IPS DF 6.9 (cell line): ENCODE data around the gene AGGF1.
"Not testable (repeated sequence)": the region's sequence is repeated elsewhere in the genome, so short reads cannot be mapped to it uniquely, and the experiment has no call there.

Source experiments
- DNase-seq: peaks from one replicate; pipeline ENCODE4 v3.0.0-alpha.2; 2013; ENCODE audit warnings: low read depth, low spot score
- H3K27ac ChIP-seq: one replicate; pipeline ENCODE4 v1.5.1; 2013; ENCODE audit warnings: low read length, control low read depth
- H3K27me3 ChIP-seq: 2 replicates; pipeline ENCODE4 v1.6.1; 2013; ENCODE audit warnings: mild to moderate bottlenecking, low read length; ENCODE audit not compliant: control insufficient read depth, insufficient read depth
- H3K36me3 ChIP-seq: 2 replicates; pipeline ENCODE4 v1.6.1; 2013; ENCODE audit warnings: low read length; ENCODE audit not compliant: control insufficient read depth, insufficient read depth
- H3K4me1 ChIP-seq: 2 replicates; pipeline ENCODE4 v1.6.1; 2013; ENCODE audit warnings: low read length; ENCODE audit not compliant: control insufficient read depth, insufficient read depth
- H3K4me3 ChIP-seq: 2 replicates; pipeline ENCODE4 v1.5.1; 2013; ENCODE audit warnings: mild to moderate bottlenecking, low read length
- H3K9me3 ChIP-seq: 2 replicates; pipeline ENCODE4 v1.6.1; 2013; ENCODE audit warnings: low read length, inconsistent platforms; ENCODE audit not compliant: control insufficient read depth, insufficient read depth
- WGBS: extraction: QIAGEN DNeasy Blood & Tissue Kit; methylation state at CpG from one replicate; pipeline ENCODE4 v1.1.7; 2013; ENCODE audit warnings: mixed read lengths, missing lambda C conversion rate; ENCODE audit not compliant: insufficient read length, insufficient coverage; 5-methylcytosine and 5-hydroxymethylcytosine counted together

AGGF1 gene, protein sequence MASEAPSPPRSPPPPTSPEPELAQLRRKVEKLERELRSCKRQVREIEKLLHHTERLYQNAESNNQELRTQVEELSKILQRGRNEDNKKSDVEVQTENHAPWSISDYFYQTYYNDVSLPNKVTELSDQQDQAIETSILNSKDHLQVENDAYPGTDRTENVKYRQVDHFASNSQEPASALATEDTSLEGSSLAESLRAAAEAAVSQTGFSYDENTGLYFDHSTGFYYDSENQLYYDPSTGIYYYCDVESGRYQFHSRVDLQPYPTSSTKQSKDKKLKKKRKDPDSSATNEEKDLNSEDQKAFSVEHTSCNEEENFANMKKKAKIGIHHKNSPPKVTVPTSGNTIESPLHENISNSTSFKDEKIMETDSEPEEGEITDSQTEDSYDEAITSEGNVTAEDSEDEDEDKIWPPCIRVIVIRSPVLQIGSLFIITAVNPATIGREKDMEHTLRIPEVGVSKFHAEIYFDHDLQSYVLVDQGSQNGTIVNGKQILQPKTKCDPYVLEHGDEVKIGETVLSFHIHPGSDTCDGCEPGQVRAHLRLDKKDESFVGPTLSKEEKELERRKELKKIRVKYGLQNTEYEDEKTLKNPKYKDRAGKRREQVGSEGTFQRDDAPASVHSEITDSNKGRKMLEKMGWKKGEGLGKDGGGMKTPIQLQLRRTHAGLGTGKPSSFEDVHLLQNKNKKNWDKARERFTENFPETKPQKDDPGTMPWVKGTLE

DNA sequence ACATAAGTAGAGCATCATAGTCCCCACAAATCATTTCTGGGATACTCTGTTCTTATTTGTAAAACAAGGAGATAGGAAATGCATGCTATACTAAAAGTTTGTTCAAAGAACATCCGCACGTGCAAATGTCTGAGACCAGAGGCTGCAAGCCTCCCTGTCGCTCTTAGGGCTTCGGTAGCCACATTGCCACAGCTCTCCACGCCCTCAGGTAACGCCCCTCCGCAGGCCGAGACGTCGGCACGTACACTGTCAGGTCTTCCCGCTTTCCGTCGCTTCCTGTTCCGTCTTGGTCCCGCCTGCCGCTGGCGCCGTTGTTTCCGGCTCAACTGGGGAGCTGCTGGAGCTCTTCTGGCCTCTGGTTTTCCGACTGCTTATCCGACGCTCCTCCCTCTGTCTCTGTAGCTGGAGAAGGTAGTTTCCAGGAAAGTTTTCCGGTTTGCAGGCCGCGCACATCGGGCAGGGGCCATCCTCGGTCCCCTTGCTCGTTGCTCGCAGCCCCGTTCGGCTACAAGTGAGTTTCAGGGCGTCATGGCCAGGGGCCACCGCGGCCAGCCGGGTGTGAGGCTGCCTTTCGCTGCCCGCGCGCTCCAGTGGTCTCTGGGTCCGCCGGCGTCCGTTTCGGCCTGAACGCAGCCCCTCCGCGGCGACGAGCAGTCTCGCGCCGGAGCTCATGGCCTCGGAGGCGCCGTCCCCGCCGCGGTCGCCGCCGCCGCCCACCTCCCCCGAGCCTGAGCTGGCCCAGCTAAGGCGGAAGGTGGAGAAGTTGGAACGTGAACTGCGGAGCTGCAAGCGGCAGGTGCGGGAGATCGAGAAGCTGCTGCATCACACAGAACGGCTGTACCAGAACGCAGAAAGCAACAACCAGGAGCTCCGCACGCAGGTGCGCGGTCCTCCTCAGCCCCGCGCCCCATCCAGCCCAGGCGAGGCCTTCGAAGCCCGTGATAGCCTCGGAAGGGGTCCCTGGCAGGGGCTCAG lies at the start of gene AGGF1:
AGGF1 (plus strand) TSS at position 308 of the 975 bp plus-strand sequence; CDS start at position 671, 363 bp downstream.
- Histone ChIP-seq H3K36me3 (no peaks in the 10 kb centered on the region), H3K4me1 (no peaks in the 10 kb centered on the region), H3K27me3 (no peaks in the 10 kb centered on the region), H3K9me3 (no peaks in the 10 kb centered on the region), H3K27ac (no peak within 1 kb of the TSS), H3K4me3 (peak within 1 kb of the TSS; percentile 80)
- DNase-seq, result peak; percentile 88
- WGBS, result no CpG with 5 or more reads among the region's 82 CpGs

DNA sequence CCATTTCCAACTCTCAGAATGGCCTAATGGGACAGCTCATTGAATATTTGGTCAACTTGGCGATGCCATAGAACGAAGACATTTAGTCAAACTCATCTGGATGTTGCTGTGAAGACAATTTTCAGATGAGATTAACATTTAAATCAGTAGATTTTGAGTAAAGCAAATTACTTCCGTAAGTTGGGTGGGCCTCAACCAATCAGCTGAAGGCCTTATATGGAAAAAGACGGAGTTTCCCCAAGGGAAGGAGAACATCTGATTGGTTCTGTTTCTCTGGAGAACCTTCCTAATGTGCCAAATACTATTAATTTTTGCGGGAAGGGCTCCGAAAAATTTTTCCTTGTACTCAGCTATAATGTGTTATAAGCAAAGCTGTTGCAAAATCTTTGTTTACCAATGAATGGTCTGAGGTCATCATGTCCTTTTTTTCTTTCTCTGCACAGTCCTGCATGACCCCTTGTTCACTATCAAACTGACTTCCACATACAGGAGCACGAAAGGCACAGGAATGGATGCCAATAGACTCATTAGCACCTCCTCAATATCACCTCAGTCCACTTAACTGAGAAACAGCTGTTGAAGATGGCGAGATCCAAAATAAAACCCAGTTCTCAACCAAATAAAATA lies 49.6 kb upstream of the AGGF1 start:
- Histone ChIP-seq H3K36me3 (no peaks in the 10 kb centered on the region), H3K27ac (no peak overlapping the region), H3K4me3 (no peak overlapping the region), H3K27me3 (no peaks in the 10 kb centered on the region), H3K9me3 (no peaks in the 10 kb centered on the region), H3K4me1 (no peaks in the 10 kb centered on the region)
- DNase-seq, result no peak
- no CpG with 5 or more reads among the region's 8 CpGs for WGBS

DNA sequence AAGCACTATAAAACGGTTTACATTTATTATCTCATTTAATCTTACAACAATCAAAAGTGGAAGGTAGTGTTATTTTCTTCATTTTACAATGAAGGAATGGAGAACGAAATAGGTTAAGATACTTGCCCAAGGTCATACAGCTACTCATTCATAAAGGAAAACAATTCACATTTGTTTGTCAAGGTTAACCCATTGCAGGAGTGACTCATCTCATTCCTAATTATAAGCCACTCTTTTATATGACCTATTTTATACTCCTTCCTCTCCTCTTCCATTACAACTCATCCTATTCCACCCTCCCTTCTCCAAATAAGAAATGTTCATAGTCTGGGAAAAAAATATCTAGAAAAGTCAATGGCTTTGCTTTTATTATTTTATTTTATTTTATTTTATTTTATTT lies 47.8 kb upstream of the AGGF1 start:
- H3K4me3 ChIP-seq, result no peak overlapping the region
- no peak for DNase-seq
- no peaks in the 10 kb centered on the region for H3K27me3 ChIP-seq
- no peaks in the 10 kb centered on the region for H3K36me3 ChIP-seq
- WGBS, result no CpG with 5 or more reads among the region's 2 CpGs
- no peaks in the 10 kb centered on the region for H3K9me3 ChIP-seq
- H3K4me1 ChIP-seq, result no peaks in the 10 kb centered on the region
- H3K27ac ChIP-seq, result no peak overlapping the region

DNA sequence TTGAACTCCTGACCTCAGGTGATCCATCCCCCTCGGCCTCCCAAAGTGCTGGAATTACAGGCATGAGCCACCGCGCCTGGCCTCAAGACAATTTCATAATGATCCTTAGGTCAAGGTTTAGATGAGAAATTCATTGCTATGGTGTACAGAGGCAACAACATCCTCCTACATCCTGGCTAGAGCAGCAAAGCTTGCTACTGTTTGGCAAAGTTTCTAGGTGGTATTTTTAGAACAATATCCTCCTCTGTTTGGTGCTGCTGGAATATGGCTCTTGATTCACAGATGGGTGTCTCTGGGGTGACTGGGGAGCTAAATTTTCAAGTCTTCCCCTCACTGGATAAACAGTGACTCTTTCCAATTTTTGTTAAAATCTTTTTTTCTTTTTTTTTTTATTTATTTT lies 46.7 kb upstream of the AGGF1 start:
- Histone ChIP-seq H3K27me3 (no peaks in the 10 kb centered on the region), H3K9me3 (no peaks in the 10 kb centered on the region), H3K27ac (no peak overlapping the region), H3K4me3 (no peak overlapping the region), H3K36me3 (no peaks in the 10 kb centered on the region), H3K4me1 (no peaks in the 10 kb centered on the region)
- DNase-seq, result no peak
- WGBS, result no CpG with 5 or more reads among the region's 3 CpGs

DNA sequence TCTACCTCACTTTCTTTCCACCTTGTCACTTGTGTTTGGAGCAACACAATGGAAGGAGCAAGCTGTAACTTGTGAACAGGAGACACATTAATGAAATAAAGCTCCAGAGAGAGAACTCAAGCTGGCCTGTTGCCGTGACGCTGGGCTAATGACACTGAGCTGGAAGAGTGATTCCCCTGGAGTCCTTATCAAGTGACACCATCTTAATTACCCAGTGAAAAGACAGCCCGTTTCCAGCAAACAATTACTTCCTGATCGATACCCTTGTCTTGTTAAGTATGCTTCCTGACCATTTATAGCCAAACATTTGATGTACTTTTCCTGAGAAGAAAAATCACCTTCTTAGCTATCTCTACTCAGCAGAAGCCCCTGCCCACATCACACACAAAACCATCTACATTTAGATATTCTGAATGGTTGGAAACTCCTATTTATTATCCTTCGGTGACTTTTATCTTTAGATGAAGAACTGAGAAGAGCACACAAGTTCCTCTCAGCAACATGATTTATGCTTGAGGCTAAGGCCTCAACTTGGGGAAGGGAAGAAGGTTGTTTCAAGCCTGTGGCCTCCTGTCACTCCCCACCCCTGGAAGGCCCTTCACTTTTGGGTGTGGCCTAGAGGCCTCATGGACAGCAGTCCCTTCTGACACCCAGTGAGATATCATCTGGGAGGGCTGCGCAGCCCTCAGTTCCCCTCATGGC lies 43.2 kb upstream of the AGGF1 start:
- no peaks in the 10 kb centered on the region for H3K27me3 ChIP-seq
- H3K9me3 ChIP-seq, result no peaks in the 10 kb centered on the region
- H3K27ac ChIP-seq, result no peak overlapping the region
- H3K4me3 ChIP-seq, result no peak overlapping the region
- no peaks in the 10 kb centered on the region for H3K36me3 ChIP-seq
- no CpG with 5 or more reads among the region's 6 CpGs for WGBS
- no peak for DNase-seq
- no peaks in the 10 kb centered on the region for H3K4me1 ChIP-seq

DNA sequence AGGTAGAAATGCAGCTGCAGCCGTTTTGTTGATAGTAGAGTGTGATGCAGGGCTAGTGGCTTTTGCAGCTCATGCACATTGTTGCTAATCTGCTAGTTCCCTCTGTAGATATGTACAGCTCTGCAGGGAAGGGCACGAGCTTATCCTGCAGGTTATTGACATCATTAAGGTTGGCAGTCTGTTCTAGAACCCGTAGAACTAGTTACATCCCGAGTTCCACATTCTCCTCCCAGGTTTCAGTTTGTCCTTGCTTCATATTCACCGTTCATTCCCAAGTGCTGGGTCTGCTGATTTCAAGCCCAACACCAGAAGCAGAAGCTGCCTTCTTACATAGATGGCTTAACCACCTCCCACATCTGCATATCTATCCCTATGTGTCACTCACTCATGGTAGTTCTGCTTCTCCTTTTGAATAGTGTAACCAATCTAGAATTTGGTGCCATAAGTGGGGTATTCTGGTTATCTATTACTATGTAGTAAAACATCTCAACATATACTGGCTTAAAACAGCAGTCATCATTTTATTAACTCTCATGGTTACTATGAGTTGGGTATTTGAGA lies 39.2 kb upstream of the AGGF1 start:
- Histone ChIP-seq H3K27me3 (no peaks in the 10 kb centered on the region), H3K4me3 (no peak overlapping the region), H3K4me1 (no peaks in the 10 kb centered on the region), H3K27ac (no peak overlapping the region), H3K9me3 (no peaks in the 10 kb centered on the region), H3K36me3 (no peaks in the 10 kb centered on the region)
- no CpG with 5 or more reads among the region's 5 CpGs for WGBS
- no peak for DNase-seq

DNA sequence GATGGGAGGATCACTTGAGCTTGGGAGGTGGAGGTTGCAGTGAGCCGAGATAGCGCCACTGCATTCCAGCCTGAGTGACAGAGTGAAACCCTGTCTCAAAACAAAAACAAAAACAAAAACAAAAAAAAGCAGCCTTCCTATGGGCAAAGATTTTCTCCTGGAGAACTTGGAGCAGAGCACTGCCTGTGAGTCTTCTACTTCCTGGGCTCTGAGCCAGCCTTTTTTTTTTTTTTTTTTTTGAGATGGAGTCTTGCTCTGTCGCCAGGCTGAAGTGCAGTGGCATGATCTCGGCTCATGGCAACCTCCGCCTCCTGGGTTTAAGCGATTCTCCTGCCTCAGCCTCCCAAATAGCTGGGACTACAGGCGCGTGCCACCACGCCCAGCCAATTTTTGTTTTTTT lies 36.8 kb upstream of the AGGF1 start:
- WGBS, result no CpG with 5 or more reads among the region's 9 CpGs
- not testable (repeated sequence) for H3K4me3 ChIP-seq, DNase-seq, H3K9me3 ChIP-seq, H3K4me1 ChIP-seq, H3K36me3 ChIP-seq, H3K27ac ChIP-seq, H3K27me3 ChIP-seq

DNA sequence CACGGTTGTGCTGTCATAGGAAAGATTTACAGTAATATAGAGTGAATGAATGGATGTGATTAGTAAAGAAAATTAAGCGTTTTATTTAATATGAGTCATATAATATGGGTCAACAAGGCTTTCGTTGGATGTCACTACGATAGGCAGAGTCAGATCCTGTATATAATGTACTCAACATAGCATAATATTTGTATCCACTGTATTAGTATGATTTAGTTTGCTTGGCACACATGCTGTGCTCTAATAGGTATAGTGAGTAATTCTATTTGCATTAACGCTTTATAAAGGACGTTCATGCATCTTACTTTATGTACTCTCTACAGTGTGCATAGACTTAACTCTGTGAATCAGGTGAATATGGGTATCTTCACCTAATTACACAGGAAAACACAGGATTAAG lies 35.9 kb upstream of the AGGF1 start:
- no peak for DNase-seq
- Histone ChIP-seq H3K36me3 (no peaks in the 10 kb centered on the region), H3K27me3 (no peaks in the 10 kb centered on the region), H3K27ac (no peak overlapping the region), H3K4me1 (no peaks in the 10 kb centered on the region), H3K9me3 (no peaks in the 10 kb centered on the region), H3K4me3 (no peak overlapping the region)
- WGBS, result 91% methylated on average over 3 of the region's 6 CpGs

DNA sequence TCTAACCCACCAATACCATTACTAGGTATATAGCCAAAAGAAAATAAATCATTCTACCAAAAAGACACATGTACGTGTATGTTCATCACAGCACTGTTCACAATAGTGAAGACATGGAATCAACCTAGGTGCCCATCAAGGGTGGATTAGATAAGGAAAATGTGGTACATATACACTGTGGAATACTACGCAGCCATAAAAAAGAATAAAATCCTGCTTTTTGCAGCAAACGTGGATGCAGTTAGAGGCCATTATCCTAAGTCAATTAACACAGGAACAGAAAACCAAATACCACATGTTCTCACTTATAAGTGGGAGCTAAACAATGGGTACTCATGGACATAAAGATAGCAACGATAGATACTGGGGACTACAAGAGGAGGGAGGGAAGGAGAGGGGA lies 32.0 kb upstream of the AGGF1 start:
- not testable (repeated sequence) for H3K4me3 ChIP-seq, H3K36me3 ChIP-seq
- no CpG with 5 or more reads among the region's 4 CpGs for WGBS

More for the DNA sequence above, 32.0 kb upstream of the AGGF1 start:
- H3K9me3 ChIP-seq, H3K27me3 ChIP-seq, DNase-seq, H3K4me1 ChIP-seq, H3K27ac ChIP-seq: not testable (repeated sequence)
